GM18951 (cell line): ENCODE data around the gene ZP1.

Experiments
- POLR2A ChIP-seq: IDR thresholded peaks from 4 replicates; pipeline ENCODE4 v1.6.1; 2011; ENCODE audit warnings: mild to moderate bottlenecking; ENCODE audit not compliant: insufficient read length, insufficient read depth; ENCODE audit errors: extremely low read depth
- in situ Hi-C: fragments of 300-500 bp; cut with MboI; formaldehyde crosslinking; loops from one replicate; pipeline ENCODE4 v1.12.0; 2022; ENCODE audit warnings: low sequenced_read_pairs, mixed read lengths, inconsistent platforms; ENCODE audit not compliant: unreplicated experiment

The ZP1 gene

GRCh38 chr11:60871378-60872061, 4.2 kb downstream of the ZP1 start:
- in situ Hi-C loops = no loop called here
- no peak for TF ChIP-seq POLR2A

- in situ Hi-C loops = no loop called here
- no peak for TF ChIP-seq POLR2A
Measured at GRCh38 chr11:60872124-60872960, 5.0 kb downstream of the ZP1 start.

DNA sequence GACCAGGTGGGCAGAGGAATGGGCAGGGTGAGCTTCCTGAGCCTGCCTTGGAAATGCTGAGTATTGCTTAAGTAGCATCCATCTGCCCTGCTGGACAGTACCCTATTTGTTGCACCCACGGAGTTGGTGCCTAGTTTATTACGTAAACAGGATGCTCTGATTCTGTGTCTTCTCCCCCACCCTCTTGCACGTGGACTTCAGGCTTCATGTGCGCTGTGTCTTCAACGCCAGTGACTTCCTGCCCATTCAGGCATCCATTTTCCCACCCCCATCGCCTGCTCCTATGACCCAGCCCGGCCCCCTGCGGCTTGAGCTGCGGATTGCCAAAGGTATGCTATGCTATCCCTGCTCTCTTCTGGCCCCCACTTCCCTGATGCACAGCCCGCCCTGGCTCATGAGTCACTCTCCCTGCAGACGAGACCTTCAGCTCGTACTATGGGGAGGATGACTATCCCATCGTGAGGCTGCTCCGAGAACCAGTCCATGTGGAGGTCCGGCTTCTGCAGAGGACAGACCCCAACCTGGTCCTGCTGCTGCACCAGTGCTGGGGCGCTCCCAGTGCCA, 5.7 kb downstream of the ZP1 start:
- in situ Hi-C loops = no loop called here
- no peak for TF ChIP-seq POLR2A

DNA sequence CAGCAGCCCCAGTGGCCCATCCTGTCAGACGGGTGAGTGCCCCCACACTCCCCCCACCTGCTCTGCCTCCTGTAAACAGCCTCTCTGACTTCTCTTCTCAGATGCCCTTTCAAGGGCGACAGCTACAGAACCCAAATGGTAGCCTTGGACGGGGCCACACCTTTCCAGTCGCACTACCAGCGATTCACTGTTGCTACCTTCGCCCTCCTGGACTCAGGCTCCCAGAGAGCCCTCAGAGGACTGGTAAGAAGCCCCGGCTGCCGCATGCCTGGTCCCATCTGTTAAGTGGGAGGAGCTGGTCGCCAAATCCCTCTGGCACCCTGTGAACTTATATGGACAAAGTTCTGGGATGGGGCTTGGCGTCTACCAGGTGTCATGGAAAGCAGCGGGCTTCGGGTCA, 6.2 kb downstream of the ZP1 start:
- TF ChIP-seq POLR2A = no peak
- in situ Hi-C loops = no loop called here

DNA sequence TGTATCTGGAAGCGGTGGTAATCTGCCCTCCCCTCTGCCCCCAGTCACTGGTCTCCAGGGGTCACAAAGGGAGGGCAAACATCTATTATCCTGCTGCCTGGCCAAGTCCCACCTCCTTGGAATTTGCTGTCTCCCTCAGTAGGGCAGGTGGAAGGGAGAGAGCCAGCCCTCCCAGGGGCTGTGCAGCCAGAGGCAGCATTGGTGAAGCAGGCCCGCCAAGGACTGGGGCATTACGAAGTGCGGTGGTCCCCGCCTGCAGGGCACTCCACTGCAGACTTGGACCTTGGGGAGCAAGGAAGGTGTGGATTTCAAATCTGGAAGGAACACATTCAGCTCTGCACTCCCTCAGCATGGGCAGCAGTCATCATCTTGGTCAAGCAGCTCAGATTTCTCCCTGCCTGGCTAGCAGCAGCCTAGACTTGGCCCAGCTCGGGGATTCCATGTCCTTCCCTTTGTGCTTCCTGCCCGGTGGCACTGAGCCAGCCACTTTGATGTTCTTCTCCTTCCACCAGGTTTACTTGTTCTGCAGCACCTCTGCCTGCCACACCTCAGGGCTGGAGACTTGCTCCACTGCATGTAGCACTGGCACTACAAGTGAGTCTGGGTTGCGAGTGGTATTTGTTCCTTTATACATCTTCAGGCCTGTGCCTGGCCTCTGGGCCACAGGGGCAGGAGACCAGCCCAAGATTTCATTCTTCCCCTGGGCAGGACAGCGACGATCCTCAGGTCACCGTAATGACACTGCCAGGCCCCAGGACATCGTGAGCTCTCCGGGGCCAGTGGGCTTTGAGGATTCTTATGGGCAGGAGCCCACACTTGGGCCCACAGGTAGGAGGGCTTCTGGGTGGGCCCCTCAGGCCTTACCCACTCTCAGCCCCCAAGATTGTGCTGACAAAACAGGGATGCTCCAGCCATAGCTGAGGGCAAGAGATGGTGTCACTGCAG, 7.4 kb downstream of the ZP1 start:
- in situ Hi-C loops = no loop called here
- TF ChIP-seq POLR2A = no peak

DNA sequence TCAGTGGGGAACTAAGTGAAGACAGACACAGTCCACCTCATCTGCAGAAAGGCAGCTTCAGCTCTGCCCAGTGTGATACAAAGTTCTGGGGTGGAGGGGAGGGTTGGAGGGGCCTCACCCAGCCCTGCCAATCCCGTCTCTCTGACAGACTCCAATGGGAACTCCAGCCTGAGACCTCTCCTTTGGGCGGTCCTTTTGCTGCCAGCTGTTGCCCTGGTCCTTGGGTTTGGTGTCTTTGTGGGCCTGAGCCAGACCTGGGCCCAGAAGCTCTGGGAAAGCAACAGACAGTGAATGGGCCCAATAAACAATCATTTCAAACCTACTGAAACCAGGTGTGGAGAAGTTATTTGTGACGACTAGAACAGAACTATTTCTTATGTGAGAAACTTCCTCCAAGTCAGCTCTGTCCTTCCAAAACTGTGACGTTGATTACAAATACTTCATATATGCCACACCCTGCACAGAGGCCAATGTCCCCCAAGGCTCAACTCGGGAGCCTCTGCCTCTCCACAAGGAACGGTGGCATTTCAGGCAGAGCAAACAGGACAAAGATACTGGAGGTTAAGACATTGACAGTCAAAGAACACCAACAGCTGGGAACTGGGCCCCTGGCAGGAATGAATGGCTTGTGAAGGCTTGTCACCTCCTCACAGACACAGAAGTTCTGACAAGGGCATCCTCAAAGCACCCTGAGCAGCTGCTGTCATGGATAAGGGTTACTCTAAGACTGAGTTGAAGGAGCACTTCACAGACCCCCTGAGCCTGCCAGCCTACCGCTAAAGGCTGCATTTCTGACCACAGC, 8.2 kb downstream of the ZP1 start:
- in situ Hi-C loops = no loop called here
- TF ChIP-seq POLR2A = no peak

GRCh38 chr11:60876168-60876485, 8.8 kb downstream of the ZP1 start:
- no peak for TF ChIP-seq POLR2A
- in situ Hi-C loops = no loop called here

DNA sequence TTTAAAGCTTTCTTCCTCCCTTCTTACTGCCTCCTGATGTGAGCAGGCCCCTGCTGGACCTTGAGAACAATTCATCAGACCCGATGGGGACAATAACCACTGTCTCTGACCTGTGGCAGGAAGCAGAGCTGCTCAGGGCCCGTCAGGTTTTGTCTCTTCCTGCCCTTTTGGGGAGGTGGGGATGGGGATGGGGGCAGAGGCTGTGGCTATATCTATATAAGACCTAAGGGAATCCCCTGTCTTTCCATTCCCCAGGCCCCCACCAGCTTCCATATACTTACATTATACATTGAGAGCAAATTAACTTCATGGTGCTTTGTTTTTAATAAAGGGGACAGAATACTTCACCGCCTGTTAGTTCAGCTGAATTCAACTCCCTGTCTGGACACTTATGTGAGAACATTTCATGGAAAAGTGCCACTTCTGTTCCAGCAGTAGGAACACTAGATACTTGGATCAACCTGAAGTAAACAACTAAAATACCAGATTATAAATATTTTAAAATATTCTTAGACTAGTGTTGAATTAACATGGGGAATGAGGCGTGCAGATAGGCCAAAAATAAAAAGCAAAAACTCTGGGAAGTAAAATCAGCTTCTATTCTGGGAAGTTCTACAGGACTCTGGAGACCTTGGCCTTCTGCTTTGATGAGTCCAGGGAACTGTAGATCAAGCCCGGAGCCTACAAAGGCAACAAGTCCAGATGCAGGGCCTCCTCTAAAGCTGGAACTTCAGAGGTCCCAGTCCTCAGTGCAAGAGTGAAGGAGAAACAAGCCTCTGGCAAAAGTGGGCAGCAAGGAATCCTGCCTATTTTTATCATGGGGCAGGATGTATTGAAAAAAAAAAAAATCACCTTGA, 11.1 kb downstream of the ZP1 start:
- in situ Hi-C loops = no loop called here
- no peak for TF ChIP-seq POLR2A

- no peak for TF ChIP-seq POLR2A
- in situ Hi-C loops = no loop called here
Measured at GRCh38 chr11:60879104-60879503, 11.8 kb downstream of the ZP1 start.

DNA sequence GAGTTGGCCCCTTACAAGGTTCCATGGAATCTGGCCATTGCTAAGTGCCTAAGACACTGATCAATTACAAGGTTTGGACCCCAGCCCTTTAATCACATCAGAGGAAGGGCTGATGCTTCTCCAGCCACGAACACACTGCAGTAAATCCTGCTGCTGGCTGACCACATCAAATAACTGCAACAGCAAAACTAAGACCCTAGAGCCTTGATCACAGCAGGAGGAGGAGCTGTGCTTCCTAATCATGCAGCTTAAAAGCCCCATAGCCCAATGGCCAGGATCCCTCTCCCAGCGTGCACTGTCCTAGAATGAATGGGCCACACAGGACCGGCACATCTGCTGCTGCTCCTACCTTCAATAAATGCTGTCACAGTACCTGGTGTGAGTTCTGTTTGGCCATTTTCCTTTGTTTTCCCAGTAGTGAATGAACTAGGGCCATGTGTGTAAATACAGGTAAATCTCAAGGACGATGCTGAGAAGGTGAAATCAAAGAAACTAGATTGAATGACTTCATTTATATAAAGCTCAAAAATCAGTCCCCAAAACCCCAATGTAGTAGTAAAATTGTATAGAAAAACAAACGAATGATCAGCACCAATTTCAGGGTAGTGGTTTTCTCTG, 12.7 kb downstream of the ZP1 start:
- TF ChIP-seq POLR2A = no peak
- in situ Hi-C loops = no loop called here

DNA sequence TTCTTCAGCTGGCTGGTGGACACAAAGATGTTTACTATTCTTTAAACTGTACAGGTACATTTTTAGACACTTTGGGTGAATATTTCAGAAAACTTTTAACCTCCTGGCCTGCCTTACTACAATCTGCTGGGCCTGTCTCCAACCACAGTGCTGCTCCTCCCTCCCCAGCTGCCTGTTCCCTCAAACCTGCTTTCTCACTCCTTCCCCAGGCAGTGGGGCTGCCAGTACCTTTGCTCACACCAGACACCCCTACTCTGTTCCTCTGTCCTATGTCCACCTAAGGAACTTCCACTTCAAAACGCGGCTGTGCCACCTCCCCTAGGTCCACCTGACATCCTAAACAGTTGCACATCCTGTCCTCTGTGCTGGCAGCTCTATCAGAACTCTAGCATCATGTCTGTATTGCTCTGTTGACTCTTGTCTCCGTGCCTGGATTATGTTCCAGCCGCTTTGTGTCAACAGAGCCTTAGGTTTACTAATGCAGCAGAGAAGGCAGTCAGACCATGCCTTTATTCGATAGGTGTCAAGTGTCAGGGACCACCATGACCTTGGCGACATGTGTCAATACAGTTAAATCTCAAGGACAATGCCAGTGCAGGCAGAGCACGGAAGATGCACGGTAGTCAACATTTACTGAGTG, 13.4 kb downstream of the ZP1 start:
- no peak for TF ChIP-seq POLR2A
- in situ Hi-C loops = no loop called here
